ENCODE results near the gene FUT8.

- TF ChIP-seq CTCF (IDR thresholded peaks at IDR 0.05) (no peak), POLR2A (IDR thresholded peaks at IDR 0.05) (no peak)
Measured at GRCh38 chr14:65554837-65555236, 142.3 kb downstream of the FUT8 start.

All from thyroid gland (tissue), 4 donors.